ENCODE results near the gene EIF3D.

Gene EIF3D

GRCh38 chr22:36512991-36513390 lies 16.0 kb downstream of the EIF3D start:
- no peak overlapping the region for H3K4me3 ChIP-seq (ENCODE audit: low read length)
- DNase-seq (ENCODE audit: low read depth, low spot score): no peak

DNA sequence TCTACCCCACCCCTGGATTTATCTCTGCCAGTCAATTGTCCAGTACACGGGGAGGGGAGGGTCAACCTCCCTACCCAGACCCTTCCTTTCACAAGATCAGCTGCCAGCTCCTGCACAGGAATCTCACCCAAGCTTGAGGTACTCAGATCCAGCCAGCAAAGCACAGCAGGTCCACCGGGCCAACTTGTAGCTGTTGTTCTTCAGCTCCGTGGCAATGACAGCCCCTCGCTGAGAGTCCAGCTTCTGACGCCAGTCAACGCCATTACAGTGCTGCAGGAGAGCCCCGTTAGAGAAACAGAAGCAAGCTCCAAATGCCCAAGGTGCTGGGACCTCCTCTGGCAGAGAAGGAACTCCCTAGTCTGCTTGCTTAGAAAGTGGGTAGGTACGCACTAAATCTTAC lies 16.6 kb downstream of the EIF3D start:
- H3K4me3 ChIP-seq (ENCODE audit: low read length): no peak overlapping the region
- no peak for DNase-seq (ENCODE audit: low read depth, low spot score)

DNA sequence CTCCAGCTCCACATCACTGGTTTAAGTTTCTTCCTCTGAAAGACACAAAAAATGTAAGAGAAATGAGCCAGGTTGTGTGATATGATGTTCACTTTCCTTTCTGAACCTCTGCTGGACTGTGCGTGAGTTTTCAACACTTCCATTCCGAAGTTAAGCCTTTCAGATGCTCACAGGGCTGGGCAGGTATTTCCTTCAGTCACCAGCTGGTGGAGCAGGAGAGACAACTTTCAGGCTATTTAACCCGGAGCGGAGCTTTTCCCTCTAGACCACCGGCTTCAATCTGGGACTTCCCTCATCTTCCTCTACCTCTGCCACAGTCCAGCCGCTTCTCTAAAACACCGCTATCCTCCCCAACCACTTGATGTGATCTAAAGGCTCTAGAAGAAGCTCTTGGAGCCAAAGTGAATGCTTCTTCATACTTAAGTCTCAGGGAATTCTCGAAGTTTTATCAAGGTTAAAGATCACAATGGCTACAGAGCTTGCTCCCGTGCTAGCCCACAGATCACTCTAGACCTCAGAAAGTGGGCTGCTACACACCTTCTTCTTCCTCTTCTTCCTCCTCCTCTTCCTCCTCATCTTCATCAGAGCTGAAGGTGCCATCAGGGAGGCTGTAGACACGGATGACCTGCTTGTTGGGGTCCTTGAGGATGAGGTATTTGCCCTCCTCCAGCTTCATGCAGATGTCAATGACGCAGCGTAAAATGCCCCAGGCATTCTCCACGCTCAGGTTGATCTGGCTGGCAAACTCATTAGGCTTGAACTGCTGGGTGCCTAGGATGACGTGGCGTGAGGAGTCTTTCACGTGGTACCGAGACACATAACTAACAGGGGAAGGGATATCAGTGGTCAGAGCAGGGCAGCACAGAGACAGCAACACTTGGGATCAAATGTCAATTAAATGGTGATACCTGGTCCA lies 17.7 kb downstream of the EIF3D start:
- H3K4me3 ChIP-seq (ENCODE audit: low read length): no peak overlapping the region
- no peak for DNase-seq (ENCODE audit: low read depth, low spot score)

DNA sequence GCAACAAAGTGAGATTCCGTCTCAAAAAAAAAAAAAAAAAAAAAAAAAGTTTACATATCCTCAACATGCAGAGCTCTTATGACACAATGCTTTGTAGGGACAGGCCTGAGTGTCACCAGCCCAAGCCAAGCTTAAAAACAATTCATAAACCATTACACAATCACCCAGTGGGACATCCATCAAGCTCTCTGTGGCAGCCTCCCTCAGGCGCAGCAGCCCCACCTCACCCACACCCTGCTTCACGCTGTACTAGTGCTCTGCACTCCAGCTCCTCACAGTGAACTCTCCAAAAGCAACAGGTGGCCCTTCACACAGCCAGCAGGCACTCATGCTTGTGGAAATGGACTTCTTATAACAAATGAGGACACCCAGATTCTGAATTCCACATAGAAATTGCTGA lies 18.6 kb downstream of the EIF3D start:
- no peak overlapping the region for H3K4me3 ChIP-seq (ENCODE audit: low read length)
- DNase-seq (ENCODE audit: low read depth, low spot score): no peak

DNA sequence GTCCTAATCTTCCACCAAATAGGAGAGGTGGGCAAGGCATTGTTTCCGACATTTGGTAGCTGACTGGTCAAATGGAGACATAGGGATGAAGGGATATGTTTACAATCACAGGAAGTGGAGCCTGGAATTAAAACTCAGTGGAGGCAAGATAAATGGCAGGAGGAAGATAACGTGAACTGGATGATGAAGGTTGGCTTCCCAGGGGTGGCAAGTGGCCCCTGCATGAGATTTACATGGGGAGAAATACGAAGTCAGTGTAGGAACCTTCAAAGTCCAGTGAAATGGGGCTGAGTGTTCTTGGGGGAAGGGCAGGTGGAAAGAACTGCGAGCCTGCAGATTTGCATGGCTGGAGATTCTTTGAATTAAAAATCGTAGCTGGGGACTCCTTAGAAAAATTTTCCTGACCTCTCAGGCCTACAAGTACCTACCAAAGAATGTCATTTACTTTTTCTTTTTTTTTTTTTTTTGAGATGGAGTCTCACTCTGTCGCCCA lies 21.4 kb downstream of the EIF3D start:
- no peak for DNase-seq (ENCODE audit: low read depth, low spot score)
- H3K4me3 ChIP-seq (ENCODE audit: low read length): peak overlapping the region; percentile 62

DNA sequence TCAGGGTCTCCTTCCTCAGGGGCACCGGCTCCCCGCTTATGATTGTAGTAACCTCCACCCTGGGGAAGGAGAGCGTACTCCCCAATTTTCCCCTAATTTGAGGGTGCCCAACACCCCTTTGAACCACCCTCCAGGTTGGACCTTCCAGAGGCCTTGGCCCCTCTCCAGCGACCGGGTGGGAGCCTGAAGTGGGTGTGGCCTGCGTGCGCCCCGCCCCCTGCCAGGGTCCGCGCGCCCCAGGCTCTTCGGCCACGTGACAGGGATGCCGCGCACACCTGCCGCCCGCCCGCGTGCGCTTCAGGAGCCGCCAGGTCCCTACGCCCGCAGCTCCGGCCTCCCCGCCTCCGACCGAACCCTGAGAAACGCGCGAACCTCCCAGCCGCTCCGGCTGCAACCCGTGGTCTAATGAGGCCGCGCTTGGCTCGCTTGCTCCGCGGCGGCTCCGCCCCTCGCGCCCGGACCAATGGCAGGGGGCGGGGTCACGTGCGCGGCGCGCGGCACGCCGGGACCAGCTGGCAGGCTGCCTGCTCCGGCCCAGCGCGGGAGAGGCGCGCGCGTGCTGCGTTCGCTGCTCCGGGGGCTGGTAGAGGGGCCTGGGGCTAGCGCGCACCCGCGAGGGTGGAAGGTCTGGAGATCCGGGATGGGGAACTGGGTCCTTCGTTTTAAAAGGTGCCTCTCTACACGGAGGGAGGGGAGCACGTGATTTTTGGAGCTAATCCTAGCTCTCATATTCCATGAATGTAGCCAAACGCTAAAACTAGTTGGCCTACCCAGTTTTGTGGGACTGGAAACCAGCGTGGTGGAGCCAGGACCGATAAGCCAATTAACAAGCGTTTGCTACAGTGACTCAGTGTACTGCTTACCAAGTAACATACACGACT lies 22.1 kb downstream of the EIF3D start, which contains the start of gene FOXRED2:
Gene FOXRED2, minus strand, starts transcription at position 404 of the 881 bp plus-strand sequence. CDS start 618 bp downstream, outside the sequence.
- peak; percentile 72 for DNase-seq (ENCODE audit: low read depth, low spot score)

GRCh38 chr22:36505998-36506635 lies 22.8 kb downstream of the EIF3D start:
- H3K4me3 ChIP-seq (ENCODE audit: low read length): peak overlapping the region; percentile 62
- DNase-seq (ENCODE audit: low read depth, low spot score): no peak

More for the DNA sequence above, 22.1 kb downstream of the EIF3D start, which contains the start of gene FOXRED2:
- peak within 1 kb of the TSS; percentile 62 for H3K4me3 ChIP-seq (ENCODE audit: low read length)

DNA sequence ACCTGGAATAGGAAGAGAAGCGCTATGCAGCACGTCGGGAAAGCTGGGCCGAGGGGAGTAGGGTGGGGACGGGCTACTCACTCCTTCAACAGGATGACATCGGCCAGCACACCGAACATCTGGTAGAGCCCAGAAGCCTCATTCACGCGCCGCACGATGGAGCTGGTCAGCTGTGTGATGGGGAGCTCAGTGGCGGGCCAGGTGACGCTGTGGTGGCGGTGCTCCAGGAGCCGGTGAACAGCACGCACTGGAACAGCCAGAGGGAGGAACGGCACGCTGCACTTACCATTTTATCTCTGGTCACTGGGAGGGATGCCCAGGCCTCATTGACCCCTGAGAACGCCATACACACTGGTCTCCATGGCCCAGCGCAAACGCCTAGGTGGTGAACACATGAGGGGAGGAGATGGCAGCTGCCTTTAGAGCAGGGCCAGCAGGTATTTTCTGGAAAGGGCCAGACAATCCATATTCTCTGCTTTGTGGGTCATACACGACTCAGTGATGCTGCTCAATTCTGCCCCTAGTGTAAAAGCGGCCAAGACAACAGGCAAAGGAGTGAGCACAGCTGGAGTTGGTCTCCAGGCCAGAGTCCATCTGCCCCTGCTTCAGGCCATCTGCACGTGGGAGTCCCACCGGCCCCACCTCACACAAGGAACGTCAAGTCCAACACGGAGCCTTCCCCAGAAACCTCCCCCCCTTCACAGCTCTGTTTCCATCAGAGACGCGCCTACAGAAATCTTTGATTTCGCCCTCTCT lies 30.9 kb downstream of the EIF3D start:
- H3K4me3 ChIP-seq (ENCODE audit: low read length): no peak overlapping the region
- DNase-seq (ENCODE audit: low read depth, low spot score): no peak

GRCh38 chr22:36493690-36494110 lies 35.3 kb downstream of the EIF3D start:
- no peak for DNase-seq (ENCODE audit: low read depth, low spot score)

GRCh38 chr22:36492109-36492508 lies 36.9 kb downstream of the EIF3D start:
- no peak overlapping the region for H3K4me3 ChIP-seq (ENCODE audit: low read length)
- DNase-seq (ENCODE audit: low read depth, low spot score): no peak

More at GRCh38 chr22:36493690-36494110, 35.3 kb downstream of the EIF3D start:
- no peak overlapping the region for H3K4me3 ChIP-seq (ENCODE audit: low read length)

- no peak for DNase-seq (ENCODE audit: low read depth, low spot score)
- H3K4me3 ChIP-seq (ENCODE audit: low read length): no peak overlapping the region
Measured at GRCh38 chr22:36491155-36491554, 37.8 kb downstream of the EIF3D start.

GRCh38 chr22:36486619-36487384 lies 42.2 kb downstream of the EIF3D start:
- peak; percentile 51 for DNase-seq (ENCODE audit: low read depth, low spot score)
- H3K4me3 ChIP-seq (ENCODE audit: low read length): no peak overlapping the region

DNA sequence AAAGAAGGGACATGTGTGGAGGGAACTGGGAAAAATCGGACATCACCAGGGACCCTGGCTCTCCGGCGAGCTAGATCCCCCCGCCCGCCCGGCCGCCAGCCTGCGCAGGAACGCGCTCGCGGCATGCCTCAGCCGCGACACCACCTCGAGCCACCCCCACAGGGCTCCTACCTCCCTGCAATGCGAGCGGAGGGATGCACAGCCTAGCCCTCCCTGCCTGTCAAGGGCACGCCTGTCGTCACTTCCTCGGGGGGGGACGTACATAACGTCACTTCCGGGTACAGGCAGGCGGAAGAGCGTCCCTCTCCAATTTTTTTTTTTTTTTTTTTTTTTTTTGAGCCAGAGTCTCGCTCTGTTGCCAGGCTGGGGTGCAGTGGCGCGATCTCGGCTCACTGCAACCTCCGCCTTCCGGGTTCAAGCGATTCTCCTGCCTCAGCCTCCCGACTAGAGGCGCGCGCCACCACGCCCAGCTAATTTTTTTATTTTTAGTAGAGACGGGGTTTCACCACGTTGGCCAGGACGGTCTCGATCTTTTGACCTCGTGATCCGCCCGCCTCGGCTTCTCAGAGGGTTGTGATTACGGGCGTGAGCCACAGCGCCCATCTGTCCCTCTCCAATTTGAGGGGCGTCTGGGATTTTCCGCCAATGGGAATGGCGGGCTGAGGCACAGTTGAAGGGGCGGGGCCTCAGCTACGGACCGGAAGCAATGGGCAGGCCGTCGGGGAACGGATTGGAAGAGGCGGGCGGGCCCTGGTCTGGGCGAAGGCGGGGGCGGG lies 47.4 kb downstream of the EIF3D start, which contains the start of gene TXN2:
Gene TXN2, minus strand, starts transcription at position 248 of the 776 bp plus-strand sequence. CDS start 803 bp downstream, outside the sequence.
- peak within 1 kb of the TSS; percentile 98 for H3K4me3 ChIP-seq (ENCODE audit: low read length)
- DNase-seq (ENCODE audit: low read depth, low spot score): peak; percentile 96

DNA sequence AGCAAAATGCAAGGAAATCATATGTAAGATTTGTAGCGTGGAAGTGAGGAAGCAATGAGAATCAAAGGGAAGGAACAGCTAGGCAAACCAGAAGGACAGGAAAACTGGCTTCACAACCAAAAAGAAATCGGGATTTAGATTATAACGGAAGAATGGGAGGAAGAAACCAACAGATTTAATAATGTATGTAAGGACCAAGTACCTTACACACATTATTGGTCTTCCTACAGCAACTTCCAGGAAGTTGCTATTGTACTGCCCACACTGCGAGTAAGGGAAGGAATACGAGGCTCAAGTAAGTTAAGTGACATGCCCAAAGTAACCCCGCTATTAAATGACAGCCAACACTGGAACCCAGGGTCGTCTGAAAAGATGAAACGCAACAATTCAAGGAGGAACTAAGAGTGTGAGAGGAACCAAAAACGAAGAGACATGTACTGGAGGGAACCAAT lies 48.0 kb downstream of the EIF3D start:
- peak overlapping the region; percentile 98 for H3K4me3 ChIP-seq (ENCODE audit: low read length)
- no peak for DNase-seq (ENCODE audit: low read depth, low spot score)

DNA sequence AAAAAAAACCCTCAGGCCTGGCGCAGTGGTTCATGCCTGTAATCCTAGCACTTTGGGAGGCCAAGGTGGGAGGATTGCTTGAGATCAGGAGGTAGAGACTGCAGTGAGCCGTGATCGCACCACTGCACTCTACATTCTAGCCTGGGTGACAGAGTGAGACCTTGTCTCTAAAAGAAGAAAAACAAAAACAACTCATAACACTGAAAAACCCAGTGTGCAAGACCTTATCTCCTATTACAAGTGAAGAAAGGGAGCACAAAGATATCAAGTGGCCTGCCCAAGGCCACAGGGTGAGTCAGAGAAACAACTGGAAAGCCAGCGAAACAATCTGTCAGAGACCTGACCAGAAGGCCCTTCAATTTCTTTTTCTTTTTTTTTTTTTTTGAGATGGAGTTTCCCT lies 50.0 kb downstream of the EIF3D start:
- DNase-seq (ENCODE audit: low read depth, low spot score): no peak
- no peak overlapping the region for H3K4me3 ChIP-seq (ENCODE audit: low read length)

DNA sequence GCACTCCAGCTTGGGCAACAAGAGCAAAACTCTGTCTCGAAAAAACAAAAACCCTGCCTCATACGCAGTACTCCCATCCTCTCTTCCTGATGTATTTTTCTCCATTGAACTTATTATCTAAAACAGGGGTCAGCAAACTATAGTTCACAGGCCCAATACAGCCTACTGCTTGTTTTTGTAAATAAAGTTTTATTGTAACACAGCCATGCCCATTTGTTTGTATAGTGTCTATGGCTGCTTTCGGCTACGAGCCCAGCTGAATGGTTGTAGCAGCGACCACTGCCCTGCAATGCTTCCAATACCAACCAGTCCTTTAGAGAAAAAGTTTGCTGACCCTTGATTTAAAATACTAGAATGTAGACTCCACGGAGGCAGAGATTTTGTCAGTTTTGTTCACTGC lies 53.6 kb downstream of the EIF3D start:
- no peak for DNase-seq (ENCODE audit: low read depth, low spot score)
- H3K4me3 ChIP-seq (ENCODE audit: low read length): no peak overlapping the region

DNA sequence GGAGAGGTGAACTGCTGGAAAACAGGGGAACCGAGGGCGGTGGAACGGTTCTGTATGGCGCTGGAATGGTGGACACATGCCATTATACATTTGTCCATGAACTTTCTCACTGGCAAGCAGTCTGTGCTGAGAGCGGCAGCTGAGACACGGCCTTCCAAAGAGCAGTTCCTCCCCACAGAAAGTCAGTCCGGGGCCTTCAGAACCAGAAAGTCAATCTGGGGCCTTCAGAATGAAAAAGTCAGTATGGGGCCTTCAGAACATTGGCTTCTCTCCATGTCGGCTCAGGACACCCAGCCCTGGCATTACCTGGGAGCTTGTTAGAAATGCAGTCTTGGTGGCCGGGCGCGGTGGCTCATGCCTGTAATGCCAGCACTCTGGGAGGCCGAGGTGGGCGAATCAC lies 56.3 kb downstream of the EIF3D start:
- DNase-seq (ENCODE audit: low read depth, low spot score): no peak

More for the DNA sequence above, 56.3 kb downstream of the EIF3D start:
- no peak overlapping the region for H3K4me3 ChIP-seq (ENCODE audit: low read length)

All from Jurkat, Clone E6-1 (cell line).